ENCODE measurements around the gene RIC3. TPM values are rescaled to one million over a fixed set of nuclear protein-coding genes. Genes with fewer than 3 reads are reported as not detected.

RIC3 gene
- total and polyA plus RNA-seq, 2 donors (not counting 3 experiments of a cell fraction or from before 2014, with no cell fraction given): not detected

DNA sequence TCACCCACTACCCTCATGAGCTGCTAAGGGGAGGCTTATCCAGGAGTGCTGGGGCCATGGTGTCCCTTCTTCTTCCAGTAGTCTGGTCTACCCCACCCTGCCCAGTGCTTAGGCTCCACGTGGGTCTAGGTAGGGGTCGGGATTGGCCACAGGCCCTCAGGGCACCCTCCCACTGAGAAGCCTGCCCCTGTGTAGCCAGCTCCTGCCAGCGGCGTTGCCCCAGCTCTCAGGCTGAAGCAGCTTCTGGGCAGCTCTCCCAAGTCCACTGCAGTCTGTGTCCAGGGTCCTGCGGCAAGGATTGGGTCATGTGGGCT is 24.0 kb upstream of the RIC3 start:
- no peaks in the 10 kb centered on the region for H3K9me3 ChIP-seq (replicated peaks; ENCODE audit: control insufficient read depth, insufficient read depth, low read length)
- H3K79me2 ChIP-seq (ENCODE audit: control insufficient read depth, insufficient read depth, low read length): no peaks in the 10 kb centered on the region
- no peaks in the 10 kb centered on the region for H3K9me1 ChIP-seq (replicated peaks; ENCODE audit: control insufficient read depth, extremely low read depth, insufficient read depth, low read length)
- no peak overlapping the region for H2AFZ ChIP-seq (ENCODE audit: low read depth, low read length)
- no peaks in the 10 kb centered on the region for H4K20me1 ChIP-seq (replicated peaks; ENCODE audit: control insufficient read depth, extremely low read depth, insufficient read depth, low read length)
- no peak overlapping the region for H3K4me2 ChIP-seq (ENCODE audit: insufficient read depth, low read length)
- dilution Hi-C loops (cut with MboI; ENCODE audit: extremely low pct_ligation_motif_present, low sequenced_read_pairs) (no loop called here), intact Hi-C loops (cut with micrococcal nuclease) (loop anchor here (1.0 kb wide), 3 partner anchors 13 to 373 kb away; partner anchors contain the start of gene LMO1)
- H3K9ac ChIP-seq (replicated peaks; ENCODE audit: extremely low read depth, insufficient read depth, low read length): no peak overlapping the region
- DNase-seq (ENCODE audit: low read depth, low spot score) (no peak), FAIRE-seq (no peak)
- peaks cover 2 to 11% of the 10 kb centered on the region in 2 experiments for H3K27me3 ChIP-seq (ENCODE audit: control insufficient read depth in 2 of 2, insufficient read depth in 2 of 2, low read length in 2 of 2)
- no peak overlapping the region for H3K4me3 ChIP-seq (replicated peaks in 1 of 3; ENCODE audit: insufficient read depth in 1 of 3, low read depth in 1 of 3, low read length in 3 of 3)
- ChIA-PET CTCF (interaction anchor here (0.6 to 5.4 kb wide), 18 partner anchors 9 to 937 kb away, joined by 3 to 52 read pairs (median 4); partner anchors contain the start of gene LMO1), POLR2A (no interaction called here)
- no peaks in the 10 kb centered on the region for H3K36me3 ChIP-seq (ENCODE audit: control insufficient read depth in 2 of 2, extremely low read depth in 1 of 2, insufficient read depth in 2 of 2, low read length in 2 of 2)
- no TSS peak for BruUV-seq (replicated peaks)
- TF ChIP-seq GATA2 (IDR thresholded peaks at IDR 0.05; ENCODE audit: insufficient read depth, insufficient read length, low read depth, low read length) (no peak), FOS (IDR thresholded peaks at IDR 0.05; ENCODE audit: borderline replicate concordance, insufficient read depth, low read length) (no peak), POLR2AphosphoS5 (IDR thresholded peaks at IDR 0.05; ENCODE audit: insufficient read depth, low read depth, low read length) (no peak), JUN (IDR thresholded peaks at IDR 0.05; ENCODE audit: borderline replicate concordance, insufficient read depth, insufficient read length, low read depth) (no peak), EZH2 (IDR thresholded peaks at IDR 0.05; ENCODE audit: borderline replicate concordance, low read depth, low read length, severe bottlenecking) (no peak), MYC (IDR thresholded peaks at IDR 0.05; ENCODE audit: low read depth, low read length) (no peak), POLR2A (IDR thresholded peaks at IDR 0.05; ENCODE audit: low read depth, low read length) (no peak)
- TF ChIP-seq, protein P1, sequence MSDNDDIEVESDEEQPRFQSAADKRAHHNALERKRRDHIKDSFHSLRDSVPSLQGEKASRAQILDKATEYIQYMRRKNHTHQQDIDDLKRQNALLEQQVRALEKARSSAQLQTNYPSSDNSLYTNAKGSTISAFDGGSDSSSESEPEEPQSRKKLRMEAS (IDR thresholded peaks at IDR 0.05; ENCODE audit: insufficient read depth, insufficient read length): no peak
- TF ChIP-seq, protein P2, sequence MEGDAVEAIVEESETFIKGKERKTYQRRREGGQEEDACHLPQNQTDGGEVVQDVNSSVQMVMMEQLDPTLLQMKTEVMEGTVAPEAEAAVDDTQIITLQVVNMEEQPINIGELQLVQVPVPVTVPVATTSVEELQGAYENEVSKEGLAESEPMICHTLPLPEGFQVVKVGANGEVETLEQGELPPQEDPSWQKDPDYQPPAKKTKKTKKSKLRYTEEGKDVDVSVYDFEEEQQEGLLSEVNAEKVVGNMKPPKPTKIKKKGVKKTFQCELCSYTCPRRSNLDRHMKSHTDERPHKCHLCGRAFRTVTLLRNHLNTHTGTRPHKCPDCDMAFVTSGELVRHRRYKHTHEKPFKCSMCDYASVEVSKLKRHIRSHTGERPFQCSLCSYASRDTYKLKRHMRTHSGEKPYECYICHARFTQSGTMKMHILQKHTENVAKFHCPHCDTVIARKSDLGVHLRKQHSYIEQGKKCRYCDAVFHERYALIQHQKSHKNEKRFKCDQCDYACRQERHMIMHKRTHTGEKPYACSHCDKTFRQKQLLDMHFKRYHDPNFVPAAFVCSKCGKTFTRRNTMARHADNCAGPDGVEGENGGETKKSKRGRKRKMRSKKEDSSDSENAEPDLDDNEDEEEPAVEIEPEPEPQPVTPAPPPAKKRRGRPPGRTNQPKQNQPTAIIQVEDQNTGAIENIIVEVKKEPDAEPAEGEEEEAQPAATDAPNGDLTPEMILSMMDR (IDR thresholded peaks at IDR 0.05; ENCODE audit: extremely low read depth in 1 of 2, insufficient read depth in 1 of 2, low read depth in 1 of 2, low read length in 2 of 2): no peak
- no peaks in the 10 kb centered on the region for H3K4me1 ChIP-seq (ENCODE audit: control insufficient read depth, extremely low read depth, insufficient read depth, low read length)
- H3K27ac ChIP-seq (ENCODE audit: insufficient read depth, low read depth, low read length): no peak overlapping the region
